ENCODE measurements around the gene CDK17.

DNA sequence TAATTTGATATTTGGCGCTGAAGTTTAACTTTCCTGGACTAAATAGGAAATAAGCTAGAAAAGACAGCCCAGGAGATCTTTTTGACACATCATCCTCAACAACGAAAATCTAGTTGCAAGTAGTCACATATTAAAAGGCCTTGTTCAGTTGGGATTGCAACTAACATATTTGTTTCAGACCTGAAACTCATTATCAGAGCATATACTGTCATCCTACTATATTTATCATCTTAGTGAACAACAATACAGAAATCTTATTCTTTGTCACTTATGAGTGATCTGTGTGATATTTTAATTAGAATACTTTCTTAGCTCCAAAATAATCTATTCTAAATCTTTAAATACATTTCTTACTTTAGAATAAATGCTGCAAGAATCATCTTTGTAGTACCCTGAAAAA lies 134.0 kb downstream of the CDK17 start:
- no peak for TF ChIP-seq CREBBP (IDR thresholded peaks at IDR 0.05; ENCODE audit: low read depth, low read length)
- TF ChIP-seq, protein P1, sequence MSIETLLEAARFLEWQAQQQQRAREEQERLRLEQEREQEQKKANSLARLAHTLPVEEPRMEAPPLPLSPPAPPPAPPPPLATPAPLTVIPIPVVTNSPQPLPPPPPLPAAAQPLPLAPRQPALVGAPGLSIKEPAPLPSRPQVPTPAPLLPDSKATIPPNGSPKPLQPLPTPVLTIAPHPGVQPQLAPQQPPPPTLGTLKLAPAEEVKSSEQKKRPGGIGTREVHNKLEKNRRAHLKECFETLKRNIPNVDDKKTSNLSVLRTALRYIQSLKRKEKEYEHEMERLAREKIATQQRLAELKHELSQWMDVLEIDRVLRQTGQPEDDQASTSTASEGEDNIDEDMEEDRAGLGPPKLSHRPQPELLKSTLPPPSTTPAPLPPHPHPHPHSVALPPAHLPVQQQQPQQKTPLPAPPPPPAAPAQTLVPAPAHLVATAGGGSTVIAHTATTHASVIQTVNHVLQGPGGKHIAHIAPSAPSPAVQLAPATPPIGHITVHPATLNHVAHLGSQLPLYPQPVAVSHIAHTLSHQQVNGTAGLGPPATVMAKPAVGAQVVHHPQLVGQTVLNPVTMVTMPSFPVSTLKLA (conservative IDR thresholded peaks at IDR 0.05): no peak
- TF ChIP-seq, protein P2, sequence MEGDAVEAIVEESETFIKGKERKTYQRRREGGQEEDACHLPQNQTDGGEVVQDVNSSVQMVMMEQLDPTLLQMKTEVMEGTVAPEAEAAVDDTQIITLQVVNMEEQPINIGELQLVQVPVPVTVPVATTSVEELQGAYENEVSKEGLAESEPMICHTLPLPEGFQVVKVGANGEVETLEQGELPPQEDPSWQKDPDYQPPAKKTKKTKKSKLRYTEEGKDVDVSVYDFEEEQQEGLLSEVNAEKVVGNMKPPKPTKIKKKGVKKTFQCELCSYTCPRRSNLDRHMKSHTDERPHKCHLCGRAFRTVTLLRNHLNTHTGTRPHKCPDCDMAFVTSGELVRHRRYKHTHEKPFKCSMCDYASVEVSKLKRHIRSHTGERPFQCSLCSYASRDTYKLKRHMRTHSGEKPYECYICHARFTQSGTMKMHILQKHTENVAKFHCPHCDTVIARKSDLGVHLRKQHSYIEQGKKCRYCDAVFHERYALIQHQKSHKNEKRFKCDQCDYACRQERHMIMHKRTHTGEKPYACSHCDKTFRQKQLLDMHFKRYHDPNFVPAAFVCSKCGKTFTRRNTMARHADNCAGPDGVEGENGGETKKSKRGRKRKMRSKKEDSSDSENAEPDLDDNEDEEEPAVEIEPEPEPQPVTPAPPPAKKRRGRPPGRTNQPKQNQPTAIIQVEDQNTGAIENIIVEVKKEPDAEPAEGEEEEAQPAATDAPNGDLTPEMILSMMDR (IDR thresholded peaks at IDR 0.05 in 2 of 3, conservative IDR thresholded peaks at IDR 0.05 in 1 of 3; ENCODE audit: insufficient read depth in 2 of 3, low read depth in 1 of 3, low read length in 3 of 3): no peak
- TF ChIP-seq JUN (IDR thresholded peaks at IDR 0.05; ENCODE audit: borderline replicate concordance, low read depth, low read length): no peak
- no peak for TF ChIP-seq JUN (CRISPR knock-in tag; IDR thresholded peaks at IDR 0.05; ENCODE audit: borderline replicate concordance)
- no peak for TF ChIP-seq SIN3A (IDR thresholded peaks at IDR 0.05; ENCODE audit: borderline replicate concordance in 2 of 2, control insufficient read depth in 1 of 2, low read depth in 2 of 2, low read length in 2 of 2)
- no peak for TF ChIP-seq ZHX1 (conservative IDR thresholded peaks at IDR 0.05; ENCODE audit: low read length)

Data from K562 (cell line).